Measurements from ENCODE around the gene SAMD14.

The SAMD14 gene

GRCh38 chr17:50094753-50095619 is 35.0 kb downstream of the SAMD14 start, which contains the start of gene PDK2:
Gene PDK2 (plus strand): TSS chr17:50095351. CDS start chr17:50095436, 85 bp downstream.
- peak; percentile 96 to 97 for DNase-seq

- DNase-seq, result peak; percentile 80 to 89
These were observed 35.7 kb downstream of the SAMD14 start for GRCh38 chr17:50094243-50094752.

- no peak for DNase-seq
These were observed 36.2 kb downstream of the SAMD14 start for GRCh38 chr17:50093807-50094206.

GRCh38 chr17:50093246-50093645 is 36.7 kb downstream of the SAMD14 start:
- no peak for DNase-seq

GRCh38 chr17:50091918-50092285 is 38.1 kb downstream of the SAMD14 start:
- DNase-seq, result no peak

- DNase-seq, result no peak
These were observed 38.7 kb downstream of the SAMD14 start for GRCh38 chr17:50090971-50091917.

GRCh38 chr17:50090071-50090470 is 39.9 kb downstream of the SAMD14 start:
- no peak for DNase-seq

GRCh38 chr17:50088952-50089825 is 40.8 kb downstream of the SAMD14 start:
- no peak for DNase-seq

GRCh38 chr17:50087912-50088405 is 42.0 kb downstream of the SAMD14 start:
- DNase-seq, result no peak

- DNase-seq, result peak; percentile 69 to 82
These were observed 42.6 kb downstream of the SAMD14 start for GRCh38 chr17:50087246-50087911.

- no peak for DNase-seq
These were observed 48.2 kb downstream of the SAMD14 start for GRCh38 chr17:50081757-50082156.

GRCh38 chr17:50080827-50081226 is 49.1 kb downstream of the SAMD14 start:
- no peak for DNase-seq

GRCh38 chr17:50080096-50080480 is 49.9 kb downstream of the SAMD14 start:
- no peak for DNase-seq

- DNase-seq, result peak in 1 of 2 donors; percentile 19
These were observed 50.4 kb downstream of the SAMD14 start for GRCh38 chr17:50079334-50080095.

- no peak for DNase-seq
These were observed 51.5 kb downstream of the SAMD14 start for GRCh38 chr17:50078430-50078829.

GRCh38 chr17:50076591-50077235 is 53.2 kb downstream of the SAMD14 start:
- no peak for DNase-seq

GRCh38 chr17:50076221-50076590 is 53.8 kb downstream of the SAMD14 start:
- DNase-seq, result no peak

- DNase-seq, result no peak
These were observed 54.4 kb downstream of the SAMD14 start for GRCh38 chr17:50075446-50076032.

GRCh38 chr17:50074227-50074626 is 55.7 kb downstream of the SAMD14 start:
- DNase-seq, result no peak

GRCh38 chr17:50072925-50073324 is 57.0 kb downstream of the SAMD14 start:
- no peak for DNase-seq

Measured in CD4-positive, alpha-beta T cell treated with Interferon alpha-2 for 1 hour (primary cell).